ENCODE data around the gene TTC39B. TPM values are rescaled to one million over a fixed set of nuclear protein-coding genes. Genes with fewer than 3 reads are reported as not detected.

TTC39B gene
- total RNA-seq, 1 donor from 2014 or later: 7.3 TPM

DNA sequence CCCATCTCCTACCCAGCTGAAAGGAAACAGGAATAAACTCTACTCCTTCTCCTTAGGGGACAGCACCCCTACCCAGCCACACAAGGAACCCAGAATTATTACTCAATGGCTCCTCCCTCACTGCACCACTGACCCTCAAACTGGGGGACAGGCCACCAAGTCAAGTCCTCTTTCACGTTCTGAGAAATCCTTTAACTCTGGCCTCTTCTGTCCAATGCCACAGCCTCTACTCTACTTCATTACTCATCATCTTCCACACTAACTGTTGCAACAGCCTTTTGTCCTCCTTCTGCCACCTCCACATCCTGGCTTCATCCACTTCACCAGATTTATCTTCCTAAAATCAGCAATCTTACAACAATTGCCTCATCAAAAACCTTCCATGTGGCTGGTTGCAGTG is 6.8 kb downstream of the TTC39B start:
- DNase-seq: no peak

GRCh38 chr9:15299374-15299939 is 7.6 kb downstream of the TTC39B start:
- DNase-seq: peak; percentile 20

- DNase-seq: no peak
Observed at GRCh38 chr9:15298362-15298761, 8.7 kb downstream of the TTC39B start.

DNA sequence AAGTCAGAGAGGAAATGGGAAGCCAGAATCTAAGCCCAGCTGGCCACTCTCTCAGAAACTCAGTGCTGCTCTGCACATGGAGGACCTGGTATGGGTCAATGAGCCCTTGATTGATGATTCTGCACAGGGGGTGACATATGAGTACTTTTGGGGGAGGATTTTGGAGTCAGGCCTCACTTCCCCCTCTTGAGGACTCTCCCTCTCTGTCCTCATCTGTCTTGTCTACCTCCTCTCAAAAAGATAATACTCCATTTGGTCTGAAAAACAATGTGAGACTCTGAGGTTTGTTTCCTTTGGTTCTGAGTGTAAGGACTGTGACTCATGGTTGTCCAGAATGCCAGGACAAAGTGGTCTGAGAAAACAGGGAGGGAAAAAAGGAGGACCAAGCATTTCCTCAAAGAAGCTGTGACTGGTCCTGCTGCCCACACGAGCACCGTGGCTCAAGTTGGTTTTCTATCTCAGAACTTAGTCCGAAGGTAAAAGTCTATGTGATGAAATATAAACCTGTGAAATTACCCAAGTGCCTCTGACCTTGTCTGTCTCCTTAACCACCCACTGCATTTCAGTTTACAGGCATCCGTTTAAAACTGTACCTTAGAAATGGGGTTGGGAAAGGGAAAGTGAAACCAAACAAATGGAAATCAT is 11.1 kb downstream of the TTC39B start:
- DNase-seq: peak; percentile 64

DNA sequence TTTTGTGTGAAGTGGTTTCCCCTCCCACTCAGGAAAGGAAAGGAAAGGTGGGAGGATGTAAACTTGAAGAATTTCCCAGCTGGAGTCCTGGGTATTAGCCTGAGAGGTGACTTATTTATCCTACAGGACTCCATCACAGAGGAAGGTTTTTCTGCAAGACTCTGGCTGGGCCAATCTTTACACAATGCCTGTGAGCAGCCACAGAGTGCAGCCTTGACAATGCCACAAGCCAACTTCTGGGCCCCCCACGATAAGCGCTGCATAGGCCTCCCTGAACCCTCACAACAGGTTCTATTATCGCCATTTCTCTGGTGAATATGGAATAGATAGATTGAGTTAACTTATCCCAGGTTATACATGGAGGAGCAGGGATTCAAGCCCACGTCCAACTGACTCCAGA is 12.4 kb downstream of the TTC39B start:
- no peak for DNase-seq

DNA sequence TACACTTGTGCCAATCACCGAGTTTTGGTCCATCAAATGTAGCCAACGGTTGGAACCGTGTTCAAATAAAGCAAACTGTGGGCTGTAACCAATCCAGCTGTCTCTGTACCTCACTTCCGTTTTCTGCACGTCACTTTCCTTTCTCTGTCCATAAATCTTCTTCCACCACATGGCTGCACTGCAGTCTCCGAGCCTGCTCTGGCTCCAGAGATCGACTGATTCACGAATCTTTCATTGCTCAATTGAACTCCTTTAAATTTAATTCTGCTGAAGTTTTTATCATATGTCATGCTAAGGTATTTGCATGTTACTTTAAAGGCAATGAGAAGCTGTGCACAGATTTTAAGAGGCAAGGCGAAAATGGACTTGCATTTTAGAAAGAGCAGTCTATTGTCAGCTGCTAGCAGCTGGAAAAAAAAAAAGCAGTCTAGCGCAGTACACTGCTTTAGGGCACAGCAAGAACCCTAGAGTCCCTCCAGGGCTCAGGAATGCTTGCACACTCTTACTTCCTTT is 13.2 kb downstream of the TTC39B start:
- DNase-seq: no peak

DNA sequence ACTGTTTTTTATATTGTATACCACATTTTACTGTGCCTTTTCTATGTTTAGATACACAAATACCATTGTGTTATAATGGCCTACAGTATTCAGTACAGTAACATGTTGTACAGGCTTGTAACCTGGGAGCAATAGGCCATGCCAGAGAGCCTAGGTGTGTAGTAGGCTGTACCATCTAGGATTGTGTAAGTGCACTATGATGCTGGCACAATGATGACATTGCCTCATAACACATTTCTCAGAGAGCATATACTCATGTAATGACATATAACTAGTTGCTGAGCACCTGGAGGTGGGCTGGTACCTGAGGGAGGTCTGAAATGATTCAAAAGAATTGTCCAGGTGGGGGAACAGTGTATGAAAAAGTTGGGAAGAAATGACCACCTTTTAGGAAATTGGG is 13.9 kb downstream of the TTC39B start:
- DNase-seq: no peak

DNA sequence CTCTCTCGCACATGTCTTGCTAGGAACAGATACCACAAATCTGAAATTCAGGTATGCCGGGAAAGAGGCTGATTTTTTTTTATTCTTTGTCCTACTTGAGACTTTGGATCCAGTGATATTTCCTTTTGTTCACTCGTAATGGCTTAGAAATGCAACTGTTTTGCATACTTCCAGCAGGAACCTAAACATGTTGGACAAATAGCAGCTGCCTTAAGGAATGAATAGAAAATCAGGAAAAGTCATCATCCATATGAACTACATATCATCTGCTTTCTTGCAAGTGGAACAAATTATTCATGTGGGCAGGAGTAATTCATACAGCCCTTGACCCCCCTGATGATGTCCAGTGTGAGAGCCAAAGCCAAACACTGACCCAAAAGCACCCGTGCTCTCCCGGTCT is 17.4 kb downstream of the TTC39B start:
- no peak for DNase-seq

GRCh38 chr9:15287309-15287708 is 19.7 kb downstream of the TTC39B start:
- no peak for DNase-seq

GRCh38 chr9:15286161-15286821 is 20.7 kb downstream of the TTC39B start:
- DNase-seq: no peak

DNA sequence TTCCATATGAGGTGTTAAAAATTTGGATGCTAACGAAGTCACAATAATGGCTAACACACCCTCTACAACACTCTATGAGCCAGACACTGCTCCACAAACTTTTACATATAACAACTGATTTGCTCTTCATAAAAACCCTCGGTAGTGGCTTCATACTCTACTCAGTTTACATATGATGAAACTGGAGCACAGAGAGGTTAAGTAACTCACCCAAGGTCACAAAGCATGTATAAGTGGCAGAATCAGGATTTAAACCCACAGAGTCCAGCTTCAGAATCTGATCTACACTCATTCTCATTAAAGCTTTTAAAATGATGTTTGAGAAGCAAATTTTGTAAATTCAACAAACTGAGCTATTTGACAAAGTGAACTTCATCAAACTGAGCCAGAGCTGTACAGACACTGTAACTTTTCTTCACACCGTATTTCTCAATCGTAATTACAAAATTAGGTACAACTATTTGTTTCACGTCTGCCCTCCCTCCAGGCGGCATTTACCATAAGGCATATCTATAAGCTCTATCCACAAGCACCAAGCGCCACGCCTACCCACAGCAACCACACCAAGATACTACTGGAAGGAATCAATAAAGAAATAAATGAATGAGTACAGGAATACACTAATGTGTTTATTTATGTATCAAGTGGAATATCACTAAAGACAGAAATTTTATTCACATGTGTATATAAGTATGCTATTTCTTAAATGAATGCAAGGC is 24.3 kb downstream of the TTC39B start:
- DNase-seq: no peak

- DNase-seq: no peak
Observed at GRCh38 chr9:15280647-15281046, 26.4 kb downstream of the TTC39B start.

DNA sequence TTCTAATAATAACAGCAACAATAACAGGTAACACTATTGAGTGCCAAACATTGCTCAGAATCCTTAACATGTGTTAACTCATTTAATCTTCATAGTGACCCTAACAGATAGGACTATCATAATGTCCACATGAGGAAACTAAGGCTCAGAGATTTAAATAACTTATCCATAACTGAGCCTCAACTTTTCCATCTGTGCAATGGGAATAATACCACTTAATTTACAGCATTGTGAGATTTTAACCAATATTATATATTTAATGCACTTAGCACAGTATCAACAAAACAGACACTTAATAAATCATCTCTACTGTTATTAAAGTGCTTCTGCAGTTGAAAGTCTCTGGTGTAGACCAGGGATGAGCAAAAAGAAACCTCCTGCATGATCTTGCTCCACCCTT is 28.2 kb downstream of the TTC39B start:
- DNase-seq: no peak

- no peak for DNase-seq
Observed at GRCh38 chr9:15278091-15278687, 28.8 kb downstream of the TTC39B start.

- peak; percentile 55 for DNase-seq
Observed at GRCh38 chr9:15277400-15278090, 29.5 kb downstream of the TTC39B start.

- no peak for DNase-seq
Observed at GRCh38 chr9:15276328-15276938, 30.6 kb downstream of the TTC39B start.

GRCh38 chr9:15274425-15274824 is 32.6 kb downstream of the TTC39B start:
- DNase-seq: no peak

DNA sequence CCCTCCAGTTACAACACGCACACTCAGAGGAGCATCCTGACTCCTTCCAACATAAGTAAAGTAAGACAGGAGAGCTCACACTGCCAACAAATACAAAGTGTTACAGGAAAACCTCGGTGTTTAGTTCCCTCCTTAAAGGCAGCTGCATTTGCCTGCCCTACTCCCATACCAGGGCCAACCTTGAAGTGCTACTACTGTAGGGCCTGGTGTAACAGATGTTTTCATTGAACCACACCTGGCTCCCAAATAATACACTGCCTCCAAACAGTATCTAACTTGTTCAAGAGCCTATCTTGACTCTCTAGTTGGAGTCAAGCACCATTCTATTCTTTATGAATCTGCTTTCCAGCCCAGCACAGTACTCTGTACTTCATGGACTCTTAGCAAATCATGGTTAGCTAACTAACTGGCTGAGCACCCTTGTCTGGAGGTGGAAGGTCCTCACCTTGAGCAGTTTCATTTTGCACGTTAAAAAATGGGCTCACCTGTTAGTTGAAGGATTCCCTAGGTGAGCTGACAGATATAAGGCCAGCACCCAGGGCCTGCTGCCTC is 34.6 kb downstream of the TTC39B start:
- no peak for DNase-seq

DNA sequence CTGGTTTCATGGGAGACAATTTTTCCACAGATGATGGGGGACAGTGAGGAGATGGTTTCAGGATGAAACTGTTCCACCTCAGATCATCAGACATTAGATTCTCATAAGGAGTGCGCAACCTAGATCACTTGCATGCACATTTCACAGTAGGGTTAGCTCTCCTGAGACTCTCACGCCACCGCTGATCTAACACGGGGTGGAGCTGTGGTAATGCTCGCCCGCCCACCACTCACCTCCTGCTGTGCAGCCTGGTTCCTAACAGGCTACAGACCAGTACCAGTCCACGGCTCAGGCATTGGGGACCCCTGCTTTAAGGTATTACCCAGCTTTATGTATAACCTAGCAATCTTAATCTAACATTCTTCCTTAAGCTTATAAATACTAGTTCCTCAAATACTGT is 35.6 kb downstream of the TTC39B start:
- DNase-seq: no peak

DNA sequence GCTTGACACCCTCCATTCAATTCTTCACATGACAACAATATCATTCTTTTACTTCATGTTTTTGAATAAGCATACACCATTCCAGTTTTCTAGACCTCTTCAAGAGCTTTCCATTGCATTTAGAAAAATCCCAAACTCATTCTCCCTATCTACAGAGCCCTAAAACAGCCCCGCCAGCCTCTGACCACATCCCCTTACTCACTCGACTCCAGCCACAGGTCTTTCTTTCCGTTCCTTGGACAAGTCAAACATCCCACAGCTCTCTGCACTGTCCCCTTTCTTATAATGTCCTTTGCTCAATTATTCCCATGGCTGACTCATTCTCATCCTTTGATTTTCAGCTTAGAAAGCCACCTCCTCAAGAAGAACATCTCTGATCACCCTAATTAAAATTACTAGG is 38.2 kb downstream of the TTC39B start:
- DNase-seq: no peak

DNA sequence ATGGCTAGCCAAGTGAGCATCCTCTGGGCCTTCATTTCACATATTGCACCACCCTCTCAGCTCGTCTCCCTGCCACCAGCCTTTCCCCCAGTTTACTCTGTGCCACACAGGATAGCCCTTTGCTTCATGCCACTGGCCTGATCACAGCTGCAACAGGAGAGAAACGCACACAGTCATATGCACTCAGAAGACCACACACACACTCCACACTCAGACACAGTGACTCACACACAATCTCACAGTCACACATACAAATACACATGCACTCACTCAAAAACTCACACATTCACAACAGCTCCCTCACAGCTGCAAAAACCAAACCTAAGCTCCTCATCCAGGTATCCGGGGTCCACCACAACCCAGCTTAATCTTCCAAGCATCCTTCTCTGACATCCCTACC is 38.7 kb downstream of the TTC39B start:
- DNase-seq: no peak

GRCh38 chr9:15264918-15265317 is 42.1 kb downstream of the TTC39B start:
- no peak for DNase-seq

Data from dermis blood vessel endothelial cell (primary cell).